ENCODE data around the gene PPCDC. TPM values are rescaled to one million over a fixed set of nuclear protein-coding genes. Genes with fewer than 3 reads are reported as not detected.

Gene PPCDC
- total RNA-seq, 1 experiment from 2014 or later = 18.0 TPM

DNA sequence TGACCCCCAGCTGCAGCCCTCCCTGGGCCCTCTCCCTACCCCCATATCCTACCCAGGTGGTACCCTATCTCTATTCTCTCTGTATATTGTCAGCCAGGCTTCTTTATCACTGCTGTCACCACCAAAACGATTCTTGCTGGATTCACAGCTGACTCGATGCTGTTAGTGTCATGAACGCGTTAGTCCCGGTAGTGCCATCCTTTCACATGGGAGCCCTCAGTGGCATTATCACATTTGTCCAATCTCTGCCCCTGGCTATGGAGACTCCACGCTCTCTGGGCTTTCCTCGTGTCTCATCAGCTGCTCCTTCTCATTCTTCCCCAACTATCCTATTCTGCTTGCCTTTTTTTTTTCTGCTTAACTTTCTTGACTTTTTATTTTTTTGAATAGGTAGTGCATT lies 21.0 kb upstream of the PPCDC start:
- ChIA-PET CTCF (no interaction called here), POLR2A (no interaction called here), RAD21 (ENCODE audit: low non-redundant PET in 1 of 2, low total read pairs in 2 of 2, uncharacterized antibody in 2 of 2, unreplicated experiment in 2 of 2) (no interaction called here)
- Histone ChIP-seq H3K36me3 (ENCODE audit: control insufficient read depth in 1 of 2, insufficient read depth in 2 of 2, low read length in 2 of 2) (no peaks in the 10 kb centered on the region), H3K9ac (ENCODE audit: low read length) (no peak overlapping the region), H3K4me3 (replicated peaks in 1 of 2; ENCODE audit: low read depth in 1 of 2, low read length in 2 of 2) (no peak overlapping the region), H3K9me3 (ENCODE audit: control insufficient read depth in 1 of 2, insufficient read depth in 1 of 2, low read depth in 1 of 2, low read length in 2 of 2) (no peaks in the 10 kb centered on the region), H3K27ac (ENCODE audit: low read depth, low read length) (no peak overlapping the region), H3K79me2 (ENCODE audit: insufficient read depth, low read length) (no peaks in the 10 kb centered on the region), H3K4me2 (ENCODE audit: low read length) (no peak overlapping the region), H4K20me1 (ENCODE audit: insufficient read depth) (no peaks in the 10 kb centered on the region), H3K27me3 (ENCODE audit: insufficient read depth, low read length) (0 out of 2 replicates have a peak, but pooled peaks cover 3% of the 10 kb centered on the region), H3K9me2 (ENCODE audit: insufficient read depth) (no peaks in the 10 kb centered on the region), H2AFZ (ENCODE audit: low read depth, low read length, poor library complexity, severe bottlenecking) (no peak overlapping the region), H3K4me1 (ENCODE audit: control insufficient read depth in 1 of 2, insufficient read depth in 2 of 2, low read length in 2 of 2) (no peaks in the 10 kb centered on the region)
- intact Hi-C loops (cut with micrococcal nuclease) = no loop called here
- DNase-seq (ENCODE audit: low read depth, low spot score) (no peak), ATAC-seq (no peak)
- TF ChIP-seq, protein P1, sequence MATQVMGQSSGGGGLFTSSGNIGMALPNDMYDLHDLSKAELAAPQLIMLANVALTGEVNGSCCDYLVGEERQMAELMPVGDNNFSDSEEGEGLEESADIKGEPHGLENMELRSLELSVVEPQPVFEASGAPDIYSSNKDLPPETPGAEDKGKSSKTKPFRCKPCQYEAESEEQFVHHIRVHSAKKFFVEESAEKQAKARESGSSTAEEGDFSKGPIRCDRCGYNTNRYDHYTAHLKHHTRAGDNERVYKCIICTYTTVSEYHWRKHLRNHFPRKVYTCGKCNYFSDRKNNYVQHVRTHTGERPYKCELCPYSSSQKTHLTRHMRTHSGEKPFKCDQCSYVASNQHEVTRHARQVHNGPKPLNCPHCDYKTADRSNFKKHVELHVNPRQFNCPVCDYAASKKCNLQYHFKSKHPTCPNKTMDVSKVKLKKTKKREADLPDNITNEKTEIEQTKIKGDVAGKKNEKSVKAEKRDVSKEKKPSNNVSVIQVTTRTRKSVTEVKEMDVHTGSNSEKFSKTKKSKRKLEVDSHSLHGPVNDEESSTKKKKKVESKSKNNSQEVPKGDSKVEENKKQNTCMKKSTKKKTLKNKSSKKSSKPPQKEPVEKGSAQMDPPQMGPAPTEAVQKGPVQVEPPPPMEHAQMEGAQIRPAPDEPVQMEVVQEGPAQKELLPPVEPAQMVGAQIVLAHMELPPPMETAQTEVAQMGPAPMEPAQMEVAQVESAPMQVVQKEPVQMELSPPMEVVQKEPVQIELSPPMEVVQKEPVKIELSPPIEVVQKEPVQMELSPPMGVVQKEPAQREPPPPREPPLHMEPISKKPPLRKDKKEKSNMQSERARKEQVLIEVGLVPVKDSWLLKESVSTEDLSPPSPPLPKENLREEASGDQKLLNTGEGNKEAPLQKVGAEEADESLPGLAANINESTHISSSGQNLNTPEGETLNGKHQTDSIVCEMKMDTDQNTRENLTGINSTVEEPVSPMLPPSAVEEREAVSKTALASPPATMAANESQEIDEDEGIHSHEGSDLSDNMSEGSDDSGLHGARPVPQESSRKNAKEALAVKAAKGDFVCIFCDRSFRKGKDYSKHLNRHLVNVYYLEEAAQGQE (IDR thresholded peaks at IDR 0.05; ENCODE audit: low read depth) = no peak
- no peak for TF ChIP-seq JUND (IDR thresholded peaks at IDR 0.05)
- BruUV-seq (replicated peaks) = no TSS peak

- H3K79me2 ChIP-seq (ENCODE audit: insufficient read depth, low read length) = no peaks in the 10 kb centered on the region
- no peak overlapping the region for H3K4me3 ChIP-seq (replicated peaks in 1 of 2; ENCODE audit: low read depth in 1 of 2, low read length in 2 of 2)
- no peak overlapping the region for H3K4me2 ChIP-seq (ENCODE audit: low read length)
- H3K27ac ChIP-seq (ENCODE audit: low read depth, low read length) = no peak overlapping the region
- H3K9me2 ChIP-seq (ENCODE audit: insufficient read depth) = no peaks in the 10 kb centered on the region
- DNase-seq (ENCODE audit: low read depth, low spot score) (no peak), ATAC-seq (no peak)
- ChIA-PET RAD21 (ENCODE audit: low non-redundant PET in 1 of 2, low total read pairs in 2 of 2, uncharacterized antibody in 2 of 2, unreplicated experiment in 2 of 2) (no interaction called here), POLR2A (no interaction called here), CTCF (no interaction called here)
- no peaks in the 10 kb centered on the region for H3K27me3 ChIP-seq (ENCODE audit: insufficient read depth, low read length)
- no peak overlapping the region for H3K9ac ChIP-seq (ENCODE audit: low read length)
- no peaks in the 10 kb centered on the region for H3K36me3 ChIP-seq (ENCODE audit: control insufficient read depth in 1 of 2, insufficient read depth in 2 of 2, low read length in 2 of 2)
- no peak for TF ChIP-seq SP1 (IDR thresholded peaks at IDR 0.05; ENCODE audit: low read depth)
- H4K20me1 ChIP-seq (ENCODE audit: insufficient read depth) = no peaks in the 10 kb centered on the region
- no peaks in the 10 kb centered on the region for H3K4me1 ChIP-seq (ENCODE audit: control insufficient read depth in 1 of 2, insufficient read depth in 2 of 2, low read length in 2 of 2)
- no TSS peak for BruUV-seq (replicated peaks)
- H2AFZ ChIP-seq (ENCODE audit: low read depth, low read length, poor library complexity, severe bottlenecking) = no peak overlapping the region
- intact Hi-C loops (cut with micrococcal nuclease) = no loop called here
- H3K9me3 ChIP-seq (ENCODE audit: control insufficient read depth in 1 of 2, insufficient read depth in 1 of 2, low read depth in 1 of 2, low read length in 2 of 2) = no peaks in the 10 kb centered on the region
Measured at GRCh38 chr15:75007216-75007615, 16.2 kb upstream of the PPCDC start.
